ENCODE measurements around the gene GDI1. TPM values are rescaled to one million over a fixed set of nuclear protein-coding genes. Genes with fewer than 3 reads are reported as not detected.

Gene GDI1
- total RNA-seq, 2 experiments from 2014 or later = 92.7 to 95.5 TPM

GRCh38 chrX:154458116-154458953 lies 21.4 kb downstream of the GDI1 start, which contains the start of gene PLXNA3:
Gene PLXNA3 (plus strand): TSS chrX:154458281. CDS start chrX:154460184, 1,903 bp downstream.
- Mint-ChIP-seq H3K27ac (peak within 1 kb of the TSS; percentile 96), H3K27me3 (ENCODE audit: low read depth) (no peaks in the 10 kb centered on the region), H3K36me3 (ENCODE audit: low read depth) (peaks cover 9% of the 10 kb centered on the region), H3K4me1 (ENCODE audit: low read depth) (peaks cover 18% of the 10 kb centered on the region), H3K9me3 (ENCODE audit: insufficient read depth) (no peaks in the 10 kb centered on the region), H3K4me3 (peak within 1 kb of the TSS; percentile 91)
- CTCF ChIA-PET = interaction anchor here (0.8 kb wide), 1 partner anchor 69 kb away, joined by 3 read pairs; no protein-coding TSS in a partner anchor
- POLR2A ChIA-PET = interaction anchor here (0.8 to 1.4 kb wide), 6 partner anchors 19 to 570 kb away, joined by 3 to 7 read pairs (median 3); partner anchors contain the start of genes SLC10A3 and TAFAZZIN
- DNase-seq = peak; percentile 62
- ATAC-seq = peak; percentile 73

- Mint-ChIP-seq H3K4me1 (ENCODE audit: low read depth) (peaks cover 18% of the 10 kb centered on the region), H3K9me3 (ENCODE audit: insufficient read depth) (no peaks in the 10 kb centered on the region), H3K36me3 (ENCODE audit: low read depth) (peaks cover 9% of the 10 kb centered on the region), H3K4me3 (peak overlapping the region; percentile 80), H3K27me3 (ENCODE audit: low read depth) (no peaks in the 10 kb centered on the region), H3K27ac (peak overlapping the region; percentile 69)
- ATAC-seq (peak; percentile 50), DNase-seq (peak; percentile 31)
- POLR2A ChIA-PET = interaction anchor here (0.9 to 1.4 kb wide), 4 partner anchors 18 to 48 kb away, joined by 3 to 7 read pairs (median 4); partner anchors contain the start of genes ATP6AP1 and TAFAZZIN
- CTCF ChIA-PET = interaction anchor here (0.8 to 1.0 kb wide), 2 partner anchors 30 to 68 kb away, joined by 3 read pairs; no protein-coding TSS in a partner anchor
Measured at GRCh38 chrX:154458954-154459778, 22.2 kb downstream of the GDI1 start.

GRCh38 chrX:154459832-154460231 lies 22.9 kb downstream of the GDI1 start:
- peaks cover 9% of the 10 kb centered on the region for H3K36me3 Mint-ChIP-seq (ENCODE audit: low read depth)
- no peak overlapping the region for H3K27ac Mint-ChIP-seq
- ChIA-PET POLR2A (interaction anchor here (1.2 kb wide), 1 partner anchor 31 kb away, joined by 3 read pairs; the partner anchor contains the start of gene ATP6AP1), CTCF (interaction anchor here (1.0 kb wide), 1 partner anchor 29 kb away, joined by 3 read pairs; no protein-coding TSS in a partner anchor)
- no peaks in the 10 kb centered on the region for H3K27me3 Mint-ChIP-seq (ENCODE audit: low read depth)
- DNase-seq (no peak), ATAC-seq (no peak)
- peak overlapping the region; percentile 80 for H3K4me3 Mint-ChIP-seq
- peaks cover 18% of the 10 kb centered on the region for H3K4me1 Mint-ChIP-seq (ENCODE audit: low read depth)
- H3K9me3 Mint-ChIP-seq (ENCODE audit: insufficient read depth) = no peaks in the 10 kb centered on the region

- POLR2A ChIA-PET = no interaction called here
- H3K36me3 Mint-ChIP-seq (ENCODE audit: low read depth) = peaks cover 11% of the 10 kb centered on the region
- no peaks in the 10 kb centered on the region for H3K27me3 Mint-ChIP-seq (ENCODE audit: low read depth)
- H3K27ac Mint-ChIP-seq = no peak overlapping the region
- ATAC-seq (no peak), DNase-seq (no peak)
- CTCF ChIA-PET = no interaction called here
- no peaks in the 10 kb centered on the region for H3K9me3 Mint-ChIP-seq (ENCODE audit: insufficient read depth)
- peaks cover 18% of the 10 kb centered on the region for H3K4me1 Mint-ChIP-seq (ENCODE audit: low read depth)
- peak overlapping the region; percentile 80 for H3K4me3 Mint-ChIP-seq
Measured at GRCh38 chrX:154460326-154460725, 23.4 kb downstream of the GDI1 start.

- DNase-seq = no peak
- no peak overlapping the region for H3K4me3 Mint-ChIP-seq
- H3K4me1 Mint-ChIP-seq (ENCODE audit: low read depth) = peaks cover 15% of the 10 kb centered on the region
- H3K9me3 Mint-ChIP-seq (ENCODE audit: insufficient read depth) = no peaks in the 10 kb centered on the region
- POLR2A ChIA-PET = no interaction called here
- peaks cover 16% of the 10 kb centered on the region for H3K36me3 Mint-ChIP-seq (ENCODE audit: low read depth)
- CTCF ChIA-PET = no interaction called here
- H3K27ac Mint-ChIP-seq = no peak overlapping the region
- no peaks in the 10 kb centered on the region for H3K27me3 Mint-ChIP-seq (ENCODE audit: low read depth)
- ATAC-seq = no peak
Measured at GRCh38 chrX:154462396-154462795, 25.4 kb downstream of the GDI1 start.

- ChIA-PET CTCF (no interaction called here), POLR2A (no interaction called here)
- no peaks in the 10 kb centered on the region for H3K27me3 Mint-ChIP-seq (ENCODE audit: low read depth)
- peaks cover 13% of the 10 kb centered on the region for H3K4me1 Mint-ChIP-seq (ENCODE audit: low read depth)
- H3K36me3 Mint-ChIP-seq (ENCODE audit: low read depth) = peaks cover 16% of the 10 kb centered on the region
- DNase-seq (no peak), ATAC-seq (no peak)
- no peak overlapping the region for H3K27ac Mint-ChIP-seq
- no peak overlapping the region for H3K4me3 Mint-ChIP-seq
- H3K9me3 Mint-ChIP-seq (ENCODE audit: insufficient read depth) = no peaks in the 10 kb centered on the region
Measured at GRCh38 chrX:154463611-154464220, 26.8 kb downstream of the GDI1 start.

GRCh38 chrX:154464806-154465365 lies 27.9 kb downstream of the GDI1 start:
- CTCF ChIA-PET = no interaction called here
- Mint-ChIP-seq H3K9me3 (ENCODE audit: insufficient read depth) (no peaks in the 10 kb centered on the region), H3K36me3 (ENCODE audit: low read depth) (peaks cover 16% of the 10 kb centered on the region), H3K27ac (no peak overlapping the region), H3K27me3 (ENCODE audit: low read depth) (no peaks in the 10 kb centered on the region), H3K4me3 (no peak overlapping the region), H3K4me1 (ENCODE audit: low read depth) (peaks cover 13% of the 10 kb centered on the region)
- ATAC-seq = no peak
- no peak for DNase-seq
- POLR2A ChIA-PET = no interaction called here

GRCh38 chrX:154465601-154466000 lies 28.6 kb downstream of the GDI1 start:
- Mint-ChIP-seq H3K27ac (no peak overlapping the region), H3K27me3 (ENCODE audit: low read depth) (no peaks in the 10 kb centered on the region), H3K4me1 (ENCODE audit: low read depth) (peaks cover 12% of the 10 kb centered on the region), H3K9me3 (ENCODE audit: insufficient read depth) (no peaks in the 10 kb centered on the region), H3K4me3 (no peak overlapping the region), H3K36me3 (ENCODE audit: low read depth) (peaks cover 20% of the 10 kb centered on the region)
- ATAC-seq (no peak), DNase-seq (no peak)
- CTCF ChIA-PET = no interaction called here
- POLR2A ChIA-PET = no interaction called here

- Mint-ChIP-seq H3K4me1 (ENCODE audit: low read depth) (peaks cover 7% of the 10 kb centered on the region), H3K36me3 (ENCODE audit: low read depth) (peaks cover 18% of the 10 kb centered on the region), H3K4me3 (no peak overlapping the region), H3K27ac (no peak overlapping the region), H3K27me3 (ENCODE audit: low read depth) (no peaks in the 10 kb centered on the region), H3K9me3 (ENCODE audit: insufficient read depth) (no peaks in the 10 kb centered on the region)
- POLR2A ChIA-PET = no interaction called here
- ATAC-seq (no peak), DNase-seq (no peak)
- CTCF ChIA-PET = no interaction called here
Measured at GRCh38 chrX:154466036-154466435, 29.1 kb downstream of the GDI1 start.

GRCh38 chrX:154466907-154467306 lies 30.0 kb downstream of the GDI1 start:
- ATAC-seq (no peak), DNase-seq (no peak)
- Mint-ChIP-seq H3K4me1 (ENCODE audit: low read depth) (no peaks in the 10 kb centered on the region), H3K4me3 (no peak overlapping the region), H3K9me3 (ENCODE audit: insufficient read depth) (no peaks in the 10 kb centered on the region), H3K27me3 (ENCODE audit: low read depth) (no peaks in the 10 kb centered on the region), H3K36me3 (ENCODE audit: low read depth) (peaks cover 11% of the 10 kb centered on the region), H3K27ac (no peak overlapping the region)
- CTCF ChIA-PET = no interaction called here
- POLR2A ChIA-PET = no interaction called here

- Mint-ChIP-seq H3K9me3 (ENCODE audit: insufficient read depth) (no peaks in the 10 kb centered on the region), H3K27ac (no peak overlapping the region), H3K27me3 (ENCODE audit: low read depth) (no peaks in the 10 kb centered on the region), H3K36me3 (ENCODE audit: low read depth) (peaks cover 13% of the 10 kb centered on the region), H3K4me1 (ENCODE audit: low read depth) (no peaks in the 10 kb centered on the region), H3K4me3 (no peak overlapping the region)
- ATAC-seq (no peak), DNase-seq (no peak)
- ChIA-PET CTCF (no interaction called here), POLR2A (interaction anchor here (0.5 kb wide), 1 partner anchor 171 kb away, joined by 3 read pairs; no protein-coding TSS in a partner anchor)
Measured at GRCh38 chrX:154467556-154467955, 30.6 kb downstream of the GDI1 start.
